Ishikawa (cell line): ENCODE measurements around the gene TRPM3.
A peak's percentile ranks its signal among the peaks of the same experiment; 100 is the strongest.

Experiments
- CEBPB ChIP-seq: IDR thresholded peaks from 2 replicates; pipeline ENCODE4 v1.6.1; 2012
- CREB1 ChIP-seq: IDR thresholded peaks from 2 replicates; pipeline ENCODE4 v1.6.1; 2012; ENCODE audit warnings: low read depth
- EGR1 ChIP-seq: IDR thresholded peaks from 2 replicates; pipeline ENCODE4 v1.6.1; 2012
- EP300 ChIP-seq: IDR thresholded peaks from 2 replicates; pipeline ENCODE4 v1.6.1; 2012; ENCODE audit warnings: borderline replicate concordance
- FOXM1 ChIP-seq: IDR thresholded peaks from 2 replicates; pipeline ENCODE4 v1.6.1; 2012; ENCODE audit warnings: low read depth, borderline replicate concordance
- MAX ChIP-seq: IDR thresholded peaks from 2 replicates; pipeline ENCODE4 v1.6.1; 2012
- NFIC ChIP-seq: IDR thresholded peaks from 2 replicates; pipeline ENCODE4 v1.6.1; 2012
- RAD21 ChIP-seq: IDR thresholded peaks from 2 replicates; pipeline ENCODE4 v1.6.1; 2012; ENCODE audit warnings: low read depth
- REST ChIP-seq: IDR thresholded peaks from 2 replicates; pipeline ENCODE4 v1.6.1; 2012; ENCODE audit warnings: low read depth, mild to moderate bottlenecking
- TAF1 ChIP-seq: IDR thresholded peaks from 2 replicates; pipeline ENCODE4 v1.6.1; 2012; ENCODE audit warnings: low read depth, mild to moderate bottlenecking
- TCF12 ChIP-seq: IDR thresholded peaks from 2 replicates; pipeline ENCODE4 v1.6.1; 2012; ENCODE audit warnings: low read depth
- TEAD4 ChIP-seq: IDR thresholded peaks from 2 replicates; pipeline ENCODE4 v1.6.1; 2012
- USF1 ChIP-seq: IDR thresholded peaks from 2 replicates; pipeline ENCODE4 v1.6.1; 2012
- YY1 ChIP-seq: IDR thresholded peaks from 2 replicates; pipeline ENCODE4 v1.6.1; 2012; ENCODE audit warnings: low read depth
- ZBTB7A ChIP-seq: IDR thresholded peaks from 2 replicates; pipeline ENCODE4 v1.6.1; 2012; ENCODE audit warnings: low read depth

Gene TRPM3

GRCh38 chr9:70559102-70559501 lies 562.3 kb downstream of the TRPM3 start:
- TF ChIP-seq ZBTB7A (no peak), RAD21 (no peak), YY1 (no peak), MAX (no peak), CEBPB (no peak), TCF12 (no peak), TAF1 (no peak)

GRCh38 chr9:70557661-70558369 lies 563.6 kb downstream of the TRPM3 start:
- TF ChIP-seq TAF1, result no peak
- TF ChIP-seq EP300, result no peak
- TF ChIP-seq FOXM1, result no peak
- no peak for TF ChIP-seq CEBPB
- no peak for TF ChIP-seq ZBTB7A
- TF ChIP-seq REST, result no peak
- no peak for TF ChIP-seq TCF12
- TF ChIP-seq NFIC, result no peak
- TF ChIP-seq USF1, result no peak
- TF ChIP-seq RAD21, result no peak
- TF ChIP-seq TEAD4, result no peak
- no peak for TF ChIP-seq CREB1

GRCh38 chr9:70556771-70557170 lies 564.6 kb downstream of the TRPM3 start:
- TF ChIP-seq CEBPB (no peak), TEAD4 (no peak), RAD21 (no peak), TAF1 (no peak), CREB1 (no peak), MAX (no peak), EGR1 (no peak), REST (no peak), USF1 (no peak), EP300 (no peak), ZBTB7A (no peak), YY1 (no peak), NFIC (no peak), FOXM1 (no peak)

- TF ChIP-seq YY1 (no peak), TCF12 (no peak)
Measured at GRCh38 chr9:70554881-70555280, 566.5 kb downstream of the TRPM3 start.

GRCh38 chr9:70553707-70554673 lies 567.4 kb downstream of the TRPM3 start:
- no peak for TF ChIP-seq ZBTB7A
- TF ChIP-seq TEAD4, result peak; percentile 42; the same call in 1 of the 2 replicates
- no peak for TF ChIP-seq FOXM1
- no peak for TF ChIP-seq EP300
- no peak for TF ChIP-seq NFIC
- TF ChIP-seq CEBPB, result no peak
- no peak for TF ChIP-seq REST
- TF ChIP-seq EGR1, result no peak
